GM12878 (cell line): ENCODE data around the gene SPCS2. TPM values are rescaled to one million over a fixed set of nuclear protein-coding genes. Genes with fewer than 3 reads are reported as not detected.
A peak's percentile ranks its signal among the peaks of the same experiment; 100 is the strongest.

ENCODE experiments used
- ATAC-seq: fragments of 200-7000 bp; cut with Tn5 transposase; 3 replicates; pipeline ENCODE4 v1.9.1; 2020; ENCODE audit warnings: mild to moderate bottlenecking, moderate library complexity
- BruUV-seq: library from RNA; stranded (reverse); fragments of 400-500 nt; replicated peaks from 2 replicates; lab custom pipeline; 2021; lab: Mats Ljungman, UMichigan
- CTCF ChIA-PET: fragments of 300-600 bp; sonication (Branson Sonifier 250); formaldehyde crosslinking; extraction: SDS; loops from one replicate; lab custom pipeline; 2021; ENCODE audit warnings: inconsistent platforms; lab: Yijun Ruan, JAX
- POLR2A ChIA-PET: fragments of 350-600 bp; formaldehyde crosslinking; extraction: SDS; loops from one replicate; lab custom pipeline; 2021; ENCODE audit warnings: inconsistent platforms; lab: Charles Lee
- RAD21 ChIA-PET: fragments of 300-600 bp; sonication (Branson Sonifier 250); formaldehyde crosslinking; loops from one replicate; lab custom pipeline; 2023; ENCODE audit warnings: antibody characterized with exemption; ENCODE audit not compliant: unreplicated experiment; lab: Charles Lee
- SMC1A ChIA-PET: fragments of 300-600 bp; sonication (Branson Sonifier 250); formaldehyde crosslinking; loops from one replicate; lab custom pipeline; 2023; ENCODE audit not compliant: unreplicated experiment, uncharacterized antibody; lab: Charles Lee
- DNase-seq: peaks from one replicate; pipeline ENCODE4 v3.0.0-alpha.2; 2011; ENCODE audit warnings: low read depth, low spot score
- FAIRE-seq: peaks from 3 replicates; lab custom pipeline; 2011; peaks lifted over from hg19 to GRCh38; lab: Jason Lieb, UNC
- H2AFZ ChIP-seq: 2 replicates; pipeline ENCODE4 v1.6.0; 2011; ENCODE audit warnings: low read depth, low read length, control low read depth; ENCODE audit not compliant: control insufficient read depth
- H3K27ac ChIP-seq: 2 replicates; pipeline ENCODE4 v1.5.1; 2011; ENCODE audit warnings: control low read depth; ENCODE audit not compliant: control insufficient read depth, insufficient read depth
- H3K27me3 ChIP-seq, 2 experiments: replicated peaks in 1 of 2; 2 replicates each; pipeline versions ENCODE4 v1.6.0 to v1.6.1; 2011; ENCODE audit warnings: low read length in 1 of 2; ENCODE audit not compliant: control insufficient read depth in 2 of 2, insufficient read depth in 2 of 2
- H3K36me3 ChIP-seq, 2 experiments: 2 replicates each; pipeline ENCODE4 v1.5.1; 2011; ENCODE audit warnings: low read length in 1 of 2; ENCODE audit not compliant: control insufficient read depth in 2 of 2, insufficient read depth in 2 of 2
- H3K4me1 ChIP-seq: 2 replicates; pipeline ENCODE4 v1.6.1; 2011; ENCODE audit warnings: mild to moderate bottlenecking, low read length, moderate library complexity, mixed read lengths; ENCODE audit not compliant: control insufficient read depth, insufficient read depth
- H3K4me2 ChIP-seq: 2 replicates; pipeline ENCODE4 v1.6.0; 2011; ENCODE audit warnings: control low read depth; ENCODE audit not compliant: control insufficient read depth, insufficient read depth
- H3K4me3 ChIP-seq: fragments of 200-600 bp; sonication (generic); 2 replicates; pipeline ENCODE4 v1.5.1; 2016
- H3K79me2 ChIP-seq: 2 replicates; pipeline ENCODE4 v1.6.0; 2011; ENCODE audit warnings: low read length; ENCODE audit not compliant: control insufficient read depth, insufficient read depth
- H3K9ac ChIP-seq: 2 replicates; pipeline ENCODE4 v1.8.0; 2011; ENCODE audit warnings: low read length, control low read depth, mixed read lengths; ENCODE audit not compliant: control insufficient read depth, insufficient read depth
- H3K9me3 ChIP-seq: replicated peaks from 3 replicates; pipeline ENCODE4 v1.5.1; 2011; ENCODE audit warnings: mild to moderate bottlenecking, low read length; ENCODE audit not compliant: control insufficient read depth, insufficient read depth
- H4K20me1 ChIP-seq: 2 replicates; pipeline ENCODE4 v1.6.0; 2011; ENCODE audit not compliant: control insufficient read depth, insufficient read depth
- HCFC1 ChIP-seq: fragments of 150-350 bp; IDR thresholded peaks from 2 replicates; pipeline ENCODE4 v1.6.1; 2014; ENCODE audit warnings: low read length
- KAT2A ChIP-seq: conservative IDR thresholded peaks from 2 replicates; pipeline ENCODE4 v1.6.1; 2011; ENCODE audit warnings: low read depth, low read length; ENCODE audit not compliant: control insufficient read depth
- MEF2A ChIP-seq: IDR thresholded peaks from 2 replicates; pipeline ENCODE4 v1.6.1; 2011; ENCODE audit warnings: low read depth, mild to moderate bottlenecking, low read length, moderate library complexity; ENCODE audit not compliant: insufficient read depth
- NKRF ChIP-seq: fragments of 450-650 bp; conservative IDR thresholded peaks from 2 replicates; pipeline ENCODE4 v1.6.1; 2017; ENCODE audit warnings: mild to moderate bottlenecking, moderate library complexity
- SMARCA5 ChIP-seq: fragments of 450-650 bp; IDR thresholded peaks from 2 replicates; pipeline ENCODE4 v1.6.1; 2017; ENCODE audit warnings: mild to moderate bottlenecking
- STAT3 ChIP-seq: IDR thresholded peaks from 2 replicates; pipeline ENCODE4 v1.6.1; 2011; ENCODE audit warnings: low read depth, low read length, improper control_type of control experiment
- ZBTB40 ChIP-seq: fragments of 450-650 bp; IDR thresholded peaks from 2 replicates; pipeline ENCODE4 v1.6.1; 2016; ENCODE audit warnings: mild to moderate bottlenecking, moderate library complexity, borderline replicate concordance
- ZNF622 ChIP-seq: fragments of 450-650 bp; IDR thresholded peaks from 2 replicates; pipeline ENCODE4 v1.6.1; 2017; ENCODE audit warnings: mild to moderate bottlenecking, inconsistent platforms
- WGBS: methylation state at CpG from one replicate; pipeline ENCODE4 v1.1.6; 2016; ENCODE audit warnings: low lambda C conversion rate; ENCODE audit not compliant: insufficient replicate concordance, insufficient coverage; ENCODE audit errors: missing lambda C conversion rate; 5-methylcytosine and 5-hydroxymethylcytosine counted together
- in situ Hi-C: fragments of 300-500 bp; cut with MboI; formaldehyde crosslinking; loops from 9 replicates; pipeline ENCODE4 v1.14.3; 2018; ENCODE audit warnings: mixed read lengths
- intact Hi-C: fragments of 100-400 bp; cut with micrococcal nuclease; formaldehyde crosslinking; loops from one replicate; pipeline ENCODE4 v1.14.2; 2022; ENCODE audit not compliant: unreplicated experiment
- polyA plus RNA-seq, 11 experiments: library from polyadenylated mRNA; depleted of rRNA in 4 of 11; unstranded in 6 of 11; stranded (reverse) in 5 of 11; fragments of >200 nt; fragmentation: Nextera tagmentation in 4 of 11; fragmentation: Illumina TruSeq in 1 of 11; extraction: Ambion mirVana in 4 of 11; extraction: Trizol in 1 of 11; gene quantifications; 1 replicate in 1 of 11; 2 replicates in 10 of 11; pipeline versions ENCODE4 v1.2.1 to v1.2.3, GENCODE V29; 2011 to 2016; ENCODE audit warnings: inconsistent platforms in 2 of 11, missing spikeins in 2 of 11, low read depth in 1 of 11
- total RNA-seq, 4 experiments: library from RNA; depleted of rRNA in 3 of 4; stranded (reverse); fragments of >200 nt in 3 of 4; fragmentation: Illumina TruSeq in 1 of 4; extraction: Trizol in 1 of 4; gene quantifications; 2 replicates each; pipeline versions ENCODE4 v1.2.1 to v1.2.3, GENCODE V29; 2013 to 2021

SPCS2 gene
- total and polyA plus RNA-seq, 10 of the 15 experiments (the other 5 are each of a cell fraction or from before 2014, with no cell fraction given) = 40.7 to 661 (median 192) TPM

GRCh38 chr11:74905326-74905725 is 43.7 kb upstream of the SPCS2 start:
- 78% methylated on average over 3 of the region's 3 CpGs for WGBS
- Histone ChIP-seq H3K4me2 (no peak overlapping the region), H4K20me1 (no peaks in the 10 kb centered on the region), H3K9me3 (peaks cover 2% of the 10 kb centered on the region; the same call in 2 of the 3 replicates), H2AFZ (no peak overlapping the region), H3K36me3 (no peaks in the 10 kb centered on the region; a peak in 1 of 4 replicates), H3K27ac (no peak overlapping the region), H3K79me2 (no peaks in the 10 kb centered on the region), H3K27me3 (no peaks in the 10 kb centered on the region), H3K9ac (no peak overlapping the region), H3K4me1 (peaks cover 10% of the 10 kb centered on the region), H3K4me3 (no peak overlapping the region)
- intact Hi-C loops (no loop called here), in situ Hi-C loops (no loop called here)
- BruUV-seq = no TSS peak
- no peak for FAIRE-seq
- RAD21 ChIA-PET = no interaction called here
- DNase-seq = no peak
- ATAC-seq = no peak
- SMC1A ChIA-PET = interaction anchor here (0.7 to 0.8 kb wide), 2 partner anchors 20 to 46 kb away, joined by 3 read pairs; no protein-coding TSS in a partner anchor
- CTCF ChIA-PET = interaction anchor here (0.7 kb wide), 1 partner anchor 24 kb away, joined by 3 read pairs; no protein-coding TSS in a partner anchor
- POLR2A ChIA-PET = no interaction called here
- TF ChIP-seq ZNF622 (no peak), KAT2A (no peak), NKRF (no peak)
- TF ChIP-seq, all 136 proteins: peak for 0

- Histone ChIP-seq H4K20me1 (no peaks in the 10 kb centered on the region), H3K27ac (no peak overlapping the region), H3K4me2 (peak overlapping the region; percentile 67), H3K27me3 (no peaks in the 10 kb centered on the region), H3K9ac (no peak overlapping the region), H3K36me3 (no peaks in the 10 kb centered on the region; a peak in 1 of 4 replicates), H3K4me3 (peak overlapping the region; percentile 25; the same call in 1 of the 2 replicates), H3K9me3 (no peaks in the 10 kb centered on the region), H3K4me1 (peaks cover 10% of the 10 kb centered on the region), H2AFZ (no peak overlapping the region), H3K79me2 (no peaks in the 10 kb centered on the region)
- FAIRE-seq (no peak), ATAC-seq (no peak; the same call in 2 of the 3 replicates), DNase-seq (no peak)
- no TSS peak for BruUV-seq
- in situ Hi-C loops (no loop called here), intact Hi-C loops (no loop called here)
- ChIA-PET CTCF (interaction anchor here (1.1 to 2.4 kb wide), 9 partner anchors 19 to 296 kb away, joined by 3 to 13 read pairs (median 6); no protein-coding TSS in a partner anchor), SMC1A (interaction anchor here (0.9 to 1.5 kb wide), 6 partner anchors 17 to 317 kb away, joined by 3 to 10 read pairs (median 3); partner anchors contain the start of gene POLD3), POLR2A (interaction anchor here (0.6 to 1.0 kb wide), 2 partner anchors 141 to 283 kb away, joined by 3 to 5 read pairs; no protein-coding TSS in a partner anchor), RAD21 (interaction anchor here (1.2 to 1.5 kb wide), 3 partner anchors 20 to 170 kb away, joined by 3 to 5 read pairs (median 3); no protein-coding TSS in a partner anchor)
- WGBS = 2% methylated on average over 4 of the region's 4 CpGs
- TF ChIP-seq STAT3 = no peak
- TF ChIP-seq MEF2A = peak; percentile 90
- no peak for TF ChIP-seq ZBTB40
- no peak for TF ChIP-seq SMARCA5
- no peak for TF ChIP-seq HCFC1
- TF ChIP-seq NKRF = no peak
These were observed 39.7 kb upstream of the SPCS2 start for GRCh38 chr11:74909385-74909784.
